NOMO-1 treated with DMSO at 0.1 percent for 48 hours (cell line): ENCODE data around the gene MED25.

Source experiments
- DNase-seq: peaks from one replicate; lab custom pipeline; 2025; ENCODE audit not compliant: unreplicated experiment; lab: John Stamatoyannopoulos, UW

The MED25 gene

GRCh38 chr19:49798574-49798973 lies 19.5 kb upstream of the MED25 start:
- DNase-seq = no peak

GRCh38 chr19:49799271-49799797 lies 18.8 kb upstream of the MED25 start:
- DNase-seq = no peak

- no peak for DNase-seq
These were observed 18.2 kb upstream of the MED25 start for GRCh38 chr19:49799798-49800376.

- no peak for DNase-seq
These were observed 17.3 kb upstream of the MED25 start for GRCh38 chr19:49800771-49801170.

GRCh38 chr19:49801401-49801888 lies 16.6 kb upstream of the MED25 start:
- no peak for DNase-seq

GRCh38 chr19:49801966-49802661 lies 16.0 kb upstream of the MED25 start:
- no peak for DNase-seq

- no peak for DNase-seq
These were observed 15.1 kb upstream of the MED25 start for GRCh38 chr19:49802836-49803528.

GRCh38 chr19:49803529-49803856 lies 14.6 kb upstream of the MED25 start:
- DNase-seq = no peak

GRCh38 chr19:49805822-49806619 lies 12.1 kb upstream of the MED25 start:
- DNase-seq = no peak

GRCh38 chr19:49806620-49806959 lies 11.5 kb upstream of the MED25 start:
- DNase-seq = no peak

GRCh38 chr19:49807058-49807903 lies 10.8 kb upstream of the MED25 start:
- DNase-seq = peak; percentile 58

- DNase-seq = no peak
These were observed 10.0 kb upstream of the MED25 start for GRCh38 chr19:49807904-49808675.

GRCh38 chr19:49808711-49809159 lies 9.4 kb upstream of the MED25 start:
- DNase-seq = no peak

GRCh38 chr19:49809160-49809940 lies 8.7 kb upstream of the MED25 start:
- no peak for DNase-seq

GRCh38 chr19:49809941-49810389 lies 8.1 kb upstream of the MED25 start:
- no peak for DNase-seq

- DNase-seq = no peak
These were observed 6.8 kb upstream of the MED25 start for GRCh38 chr19:49811328-49811727.

- DNase-seq = no peak
These were observed 5.6 kb upstream of the MED25 start for GRCh38 chr19:49812452-49812996.
